Renal pelvis (tissue), 4 donors: ENCODE measurements around the gene ARPC4. TPM values are rescaled to one million over a fixed set of nuclear protein-coding genes. Genes with fewer than 3 reads are reported as not detected.
"Not testable (repeated sequence)": the region's sequence is repeated elsewhere in the genome, so short reads cannot be mapped to it uniquely, and the experiment has no call there.

Experiments
- DNase-seq: peaks from one replicate; pipeline ENCODE4 v3.0.0-alpha.2; 2013
- polyA plus RNA-seq, 3 donors: library from polyadenylated mRNA; unstranded; fragments of 120-200 nt; gene quantifications; one replicate each; pipeline ENCODE4 v1.2.1, GENCODE V29; 2013; ENCODE audit not compliant: insufficient read length in 3 of 3

ARPC4 gene
- polyA plus RNA-seq, 3 donors = 122 to 140 (median 133) TPM

- DNase-seq = not testable (repeated sequence)
Observed at GRCh38 chr3:9847870-9848269, 55.0 kb downstream of the ARPC4 start.

GRCh38 chr3:9848860-9849259, 56.0 kb downstream of the ARPC4 start:
- DNase-seq = not testable (repeated sequence)

GRCh38 chr3:9851383-9851782, 58.5 kb downstream of the ARPC4 start:
- not testable (repeated sequence) for DNase-seq

GRCh38 chr3:9851926-9852325, 59.0 kb downstream of the ARPC4 start:
- not testable (repeated sequence) for DNase-seq

GRCh38 chr3:9852528-9852927, 59.6 kb downstream of the ARPC4 start:
- no peak for DNase-seq

GRCh38 chr3:9854291-9854940, 61.5 kb downstream of the ARPC4 start:
- not testable (repeated sequence) for DNase-seq

GRCh38 chr3:9855594-9855993, 62.7 kb downstream of the ARPC4 start:
- no peak for DNase-seq

Other genes with a start within 250 kb of the ARPC4 start
- under 1 TPM; 0.04 to 0.09 (median 0.06) TPM for gene LHFPL4, start 239.3 kb upstream of the ARPC4 start, polyA plus RNA-seq
- 10 to 100 TPM; 32.1 to 41.7 (median 37.8) TPM for gene MTMR14, start 143.6 kb upstream of the ARPC4 start, polyA plus RNA-seq
- gene CPNE9, start 89.2 kb upstream of the ARPC4 start, polyA plus RNA-seq = under 1 TPM; 0.10 to 0.27 (median 0.10) TPM
- 10 to 100 TPM; 20.9 to 24.6 (median 21.3) TPM for gene BRPF1, start 61.3 kb upstream of the ARPC4 start, polyA plus RNA-seq
- 10 to 100 TPM; 63.7 to 84.8 (median 69.5) TPM for gene OGG1, start 43.1 kb upstream of the ARPC4 start, polyA plus RNA-seq
- 10 to 100 TPM; 17.5 to 24.1 (median 22.8) TPM for gene CAMK1, start 23.1 kb upstream of the ARPC4 start, polyA plus RNA-seq
- gene TADA3, start 609 bp upstream of the ARPC4 start, polyA plus RNA-seq = 10 to 100 TPM; 69.4 to 79.8 (median 77.7) TPM
- 10 to 100 TPM; 37.7 to 93.8 (median 83.2) TPM for gene TTLL3, start 17.2 kb downstream of the ARPC4 start, polyA plus RNA-seq
- gene RPUSD3, start 50.9 kb downstream of the ARPC4 start, polyA plus RNA-seq = 10 to 100 TPM; 37.0 to 40.4 (median 39.2) TPM
- under 1 TPM in 1 of 3 donors, not detected in 2; 0.19 TPM for gene CIDEC, start 87.2 kb downstream of the ARPC4 start, polyA plus RNA-seq
- 10 to 100 TPM; 44.5 to 49.8 (median 46.7) TPM for gene JAGN1, start 97.5 kb downstream of the ARPC4 start, polyA plus RNA-seq
- gene IL17RE, start 109.8 kb downstream of the ARPC4 start, polyA plus RNA-seq = 10 to 100 TPM; 11.2 to 17.0 (median 15.5) TPM
- gene IL17RC, start 124.0 kb downstream of the ARPC4 start, polyA plus RNA-seq = 10 to 100 TPM; 32.8 to 44.8 (median 39.9) TPM
- gene CRELD1, start 140.8 kb downstream of the ARPC4 start, polyA plus RNA-seq = 10 to 100 TPM; 53.1 to 78.9 (median 74.6) TPM
- gene PRRT3, start 159.3 kb downstream of the ARPC4 start, polyA plus RNA-seq = 1 to 10 TPM; 4.3 to 5.8 (median 4.8) TPM
- gene EMC3, start 193.8 kb downstream of the ARPC4 start, polyA plus RNA-seq = 10 to 100 TPM; 79.1 to 90.1 (median 86.2) TPM
- 10 to 100 TPM; 18.2 to 28.8 (median 26.8) TPM for gene FANCD2, start 233.4 kb downstream of the ARPC4 start, polyA plus RNA-seq